NB4 (cell line): ENCODE data around the gene KHNYN.

Experiments
- TF ChIP-seq, protein P1 (sequence below): IDR thresholded peaks from one replicate; pipeline ENCODE4 v1.5.1; 2012; ENCODE audit warnings: low read depth, low read length
- TF ChIP-seq, protein P2 (sequence below): IDR thresholded peaks from 2 replicates; pipeline ENCODE4 v1.6.1; 2011; ENCODE audit warnings: low read depth, low read length

DNA sequence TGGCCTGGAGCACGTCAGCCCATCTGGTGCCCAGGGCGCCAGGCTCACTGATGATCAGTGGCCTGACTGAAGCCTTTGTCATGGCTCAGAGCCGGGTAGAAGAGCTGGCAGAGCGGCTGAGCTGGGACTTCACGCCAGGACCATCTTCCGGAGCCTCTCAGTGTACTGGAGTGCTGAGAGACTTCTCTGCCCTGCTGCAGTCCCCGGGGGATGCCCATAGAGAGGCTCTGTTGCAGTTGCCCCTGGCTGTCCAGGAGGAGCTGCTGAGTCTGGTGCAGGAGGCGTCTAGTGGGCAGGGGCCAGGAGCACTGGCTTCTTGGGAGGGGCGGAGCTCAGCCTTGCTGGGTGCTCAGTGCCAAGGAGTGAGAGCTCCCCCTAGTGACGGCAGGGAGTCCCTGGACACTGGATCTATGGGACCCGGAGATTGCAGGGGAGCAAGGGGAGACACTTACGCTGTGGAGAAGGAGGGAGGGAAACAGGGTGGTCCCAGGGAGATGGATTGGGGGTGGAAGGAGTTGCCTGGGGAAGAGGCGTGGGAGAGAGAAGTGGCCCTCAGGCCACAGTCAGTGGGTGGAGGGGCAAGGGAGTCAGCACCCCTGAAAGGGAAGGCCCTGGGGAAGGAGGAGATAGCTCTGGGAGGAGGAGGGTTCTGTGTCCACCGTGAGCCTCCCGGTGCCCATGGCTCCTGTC, 2.0 kb downstream of the KHNYN start:
- TF ChIP-seq, protein P1, sequence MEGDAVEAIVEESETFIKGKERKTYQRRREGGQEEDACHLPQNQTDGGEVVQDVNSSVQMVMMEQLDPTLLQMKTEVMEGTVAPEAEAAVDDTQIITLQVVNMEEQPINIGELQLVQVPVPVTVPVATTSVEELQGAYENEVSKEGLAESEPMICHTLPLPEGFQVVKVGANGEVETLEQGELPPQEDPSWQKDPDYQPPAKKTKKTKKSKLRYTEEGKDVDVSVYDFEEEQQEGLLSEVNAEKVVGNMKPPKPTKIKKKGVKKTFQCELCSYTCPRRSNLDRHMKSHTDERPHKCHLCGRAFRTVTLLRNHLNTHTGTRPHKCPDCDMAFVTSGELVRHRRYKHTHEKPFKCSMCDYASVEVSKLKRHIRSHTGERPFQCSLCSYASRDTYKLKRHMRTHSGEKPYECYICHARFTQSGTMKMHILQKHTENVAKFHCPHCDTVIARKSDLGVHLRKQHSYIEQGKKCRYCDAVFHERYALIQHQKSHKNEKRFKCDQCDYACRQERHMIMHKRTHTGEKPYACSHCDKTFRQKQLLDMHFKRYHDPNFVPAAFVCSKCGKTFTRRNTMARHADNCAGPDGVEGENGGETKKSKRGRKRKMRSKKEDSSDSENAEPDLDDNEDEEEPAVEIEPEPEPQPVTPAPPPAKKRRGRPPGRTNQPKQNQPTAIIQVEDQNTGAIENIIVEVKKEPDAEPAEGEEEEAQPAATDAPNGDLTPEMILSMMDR: peak; percentile 96
- TF ChIP-seq, protein P2, sequence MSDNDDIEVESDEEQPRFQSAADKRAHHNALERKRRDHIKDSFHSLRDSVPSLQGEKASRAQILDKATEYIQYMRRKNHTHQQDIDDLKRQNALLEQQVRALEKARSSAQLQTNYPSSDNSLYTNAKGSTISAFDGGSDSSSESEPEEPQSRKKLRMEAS: peak; percentile 46
